HepG2 (cell line): ENCODE data around the gene PGPEP1. TPM values are rescaled to one million over a fixed set of nuclear protein-coding genes. Genes with fewer than 3 reads are reported as not detected.

Experiments used
- ATAD3A ChIP-seq: sonication (generic); formaldehyde crosslinking; IDR thresholded peaks from 2 replicates; pipeline ENCODE4 v1.4.0; 2020; ENCODE audit warnings: missing genetic modification reagents
- ATF4 ChIP-seq, 2 experiments: fragments of 450-650 bp in 1 of 2; sonication (generic) in 1 of 2; formaldehyde crosslinking; IDR thresholded peaks; 2 replicates each; pipeline versions ENCODE4 v1.5.0 to v1.8.0; 2020 to 2022; ENCODE audit warnings: mild to moderate bottlenecking in 1 of 2, missing genetic modification reagents in 1 of 2
- BCL6 ChIP-seq: IDR thresholded peaks from 2 replicates; pipeline ENCODE4 v1.6.1; 2016; ENCODE audit warnings: missing genetic modification reagents, missing compliant biosample characterization
- CC2D1A ChIP-seq: sonication (generic); formaldehyde crosslinking; IDR thresholded peaks from 2 replicates; pipeline ENCODE4 v1.8.1; 2023; ENCODE audit warnings: mild to moderate bottlenecking, missing genetic modification reagents
- ESRRA ChIP-seq: sonication (generic); formaldehyde crosslinking; IDR thresholded peaks from 2 replicates; pipeline ENCODE4 v1.5.1; 2020; ENCODE audit warnings: mild to moderate bottlenecking, low read depth, missing genetic modification reagents
- GFI1 ChIP-seq: sonication (generic); formaldehyde crosslinking; IDR thresholded peaks from 2 replicates; pipeline ENCODE4 v1.5.0; 2020; ENCODE audit warnings: missing genetic modification reagents, mild to moderate bottlenecking, borderline replicate concordance
- GZF1 ChIP-seq: sonication (generic); formaldehyde crosslinking; IDR thresholded peaks from 2 replicates; pipeline ENCODE4 v1.5.1; 2020; ENCODE audit warnings: mild to moderate bottlenecking, missing genetic modification reagents
- HOXD1 ChIP-seq: sonication (generic); formaldehyde crosslinking; IDR thresholded peaks from 2 replicates; pipeline ENCODE4 v1.5.0; 2020; ENCODE audit warnings: missing genetic modification reagents
- ISL2 ChIP-seq: sonication (generic); formaldehyde crosslinking; IDR thresholded peaks from 2 replicates; pipeline ENCODE4 v1.5.0; 2020; ENCODE audit warnings: missing genetic modification reagents
- KMT2A ChIP-seq: sonication (generic); formaldehyde crosslinking; IDR thresholded peaks from 2 replicates; pipeline ENCODE4 v1.4.0; 2020; ENCODE audit warnings: missing genetic modification reagents
- MBD4 ChIP-seq: IDR thresholded peaks from 2 replicates; pipeline ENCODE4 v1.6.1; 2012; ENCODE audit warnings: low read length, inconsistent platforms, borderline replicate concordance
- MEIS2 ChIP-seq: sonication (generic); formaldehyde crosslinking; IDR thresholded peaks from 2 replicates; pipeline ENCODE4 v1.9.0; 2021; ENCODE audit warnings: mild to moderate bottlenecking, missing genetic modification reagents
- MTF2 ChIP-seq: sonication (generic); formaldehyde crosslinking; IDR thresholded peaks from 2 replicates; pipeline ENCODE4 v1.5.0; 2020; ENCODE audit warnings: missing genetic modification reagents, borderline replicate concordance
- RFXAP ChIP-seq: sonication (generic); formaldehyde crosslinking; IDR thresholded peaks from 2 replicates; pipeline ENCODE4 v1.4.0; 2020; ENCODE audit warnings: missing genetic modification reagents, borderline replicate concordance
- SMYD3 ChIP-seq: sonication (generic); formaldehyde crosslinking; IDR thresholded peaks from 2 replicates; pipeline ENCODE4 v1.8.1; 2023; ENCODE audit warnings: mild to moderate bottlenecking, missing genetic modification reagents
- THAP11 ChIP-seq: IDR thresholded peaks from 2 replicates; pipeline ENCODE4 v1.6.1; 2016; ENCODE audit warnings: missing biosample characterization, missing genetic modification reagents
- TOE1 ChIP-seq: sonication (generic); formaldehyde crosslinking; IDR thresholded peaks from 2 replicates; pipeline ENCODE4 v1.4.0; 2020; ENCODE audit warnings: mild to moderate bottlenecking, missing genetic modification reagents
- ZFY ChIP-seq: sonication (generic); formaldehyde crosslinking; IDR thresholded peaks from 2 replicates; pipeline ENCODE4 v1.4.0; 2020; ENCODE audit warnings: missing genetic modification reagents
- ZNF44 ChIP-seq: sonication (generic); formaldehyde crosslinking; IDR thresholded peaks from 2 replicates; pipeline ENCODE4 v1.5.1; 2020; ENCODE audit warnings: mild to moderate bottlenecking, missing genetic modification reagents
- ZNF460 ChIP-seq: sonication (generic); formaldehyde crosslinking; IDR thresholded peaks from 2 replicates; pipeline ENCODE4 v1.5.1; 2020; ENCODE audit warnings: missing genetic modification reagents, mild to moderate bottlenecking, borderline replicate concordance
- ZNF558 ChIP-seq: sonication (generic); formaldehyde crosslinking; IDR thresholded peaks from 2 replicates; pipeline ENCODE4 v1.9.0; 2022; ENCODE audit warnings: mild to moderate bottlenecking, missing genetic modification reagents, borderline replicate concordance
- ZNF562 ChIP-seq: sonication (generic); formaldehyde crosslinking; IDR thresholded peaks from 2 replicates; pipeline ENCODE4 v1.8.0; 2022; ENCODE audit warnings: missing genetic modification reagents, borderline replicate concordance
- ZNF644 ChIP-seq: IDR thresholded peaks from 2 replicates; pipeline ENCODE4 v1.6.1; 2016; ENCODE audit warnings: low read depth
- ZNF687 ChIP-seq: sonication (generic); formaldehyde crosslinking; IDR thresholded peaks from 2 replicates; pipeline ENCODE4 v1.5.1; 2020; ENCODE audit warnings: mild to moderate bottlenecking, missing genetic modification reagents, moderate library complexity
- ZNF761 ChIP-seq: sonication (generic); formaldehyde crosslinking; conservative IDR thresholded peaks from 2 replicates; pipeline ENCODE4 v1.4.0; 2020; ENCODE audit warnings: mild to moderate bottlenecking, missing genetic modification reagents
- ZNF800 ChIP-seq: sonication (generic); formaldehyde crosslinking; IDR thresholded peaks from 2 replicates; pipeline ENCODE4 v1.4.0; 2020; ENCODE audit warnings: missing genetic modification reagents
- polyA plus RNA-seq, 8 experiments: library from polyadenylated mRNA; depleted of rRNA in 3 of 8; stranded (reverse) in 7 of 8; unstranded in 1 of 8; fragments of >200 nt; fragmentation: Illumina TruSeq in 4 of 8; extraction: Trizol in 4 of 8; gene quantifications; 2 replicates each; pipeline versions ENCODE4 v1.2.1 to v1.2.3, GENCODE V29; 2011 to 2016; ENCODE audit warnings: low read depth in 4 of 8, missing spikeins in 1 of 8, mixed read lengths in 1 of 8; ENCODE audit not compliant: insufficient read depth in 1 of 8
- total RNA-seq, 5 experiments: library from RNA; depleted of rRNA; stranded (reverse); fragments of >200 nt; fragmentation: Illumina TruSeq; extraction: Trizol; gene quantifications; 2 replicates each; pipeline ENCODE4 v1.2.3, GENCODE V29; 2016; ENCODE audit warnings: low read depth in 1 of 5

The PGPEP1 gene
- total and polyA plus RNA-seq, 2 of the 13 experiments (the other 11 are each of a cell fraction or from before 2014, with no cell fraction given) = 53.1 to 56.6 TPM

- TF ChIP-seq ZFY (no peak), SMYD3 (CRISPR knock-in tag) (no peak), ZNF644 (CRISPR knock-in tag) (no peak), THAP11 (CRISPR knock-in tag) (no peak), GZF1 (CRISPR knock-in tag) (no peak), ATAD3A (CRISPR knock-in tag) (no peak), ZNF761 (CRISPR knock-in tag) (no peak), MBD4 (no peak), CC2D1A (CRISPR knock-in tag) (no peak), HOXD1 (CRISPR knock-in tag) (0 out of 2 replicates have a peak, but pooled peaks have one; percentile 28), ZNF558 (CRISPR knock-in tag) (no peak), ZNF687 (CRISPR knock-in tag) (peak; percentile 40), MEIS2 (CRISPR knock-in tag) (no peak), ZNF562 (CRISPR knock-in tag) (no peak), ESRRA (no peak), ZNF800 (CRISPR knock-in tag) (no peak), GFI1 (peak; percentile 16; the same call in 1 of the 2 replicates), ATF4 (CRISPR knock-in tag; IDR thresholded peaks at IDR 0.05) (no peak), MTF2 (CRISPR knock-in tag) (no peak), BCL6 (CRISPR knock-in tag) (no peak), ZNF460 (CRISPR knock-in tag) (peak; percentile 80), ISL2 (CRISPR knock-in tag) (0 out of 2 replicates have a peak, but pooled peaks have one; percentile 35), ZNF44 (CRISPR knock-in tag) (no peak), TOE1 (CRISPR knock-in tag) (no peak), RFXAP (no peak), KMT2A (CRISPR knock-in tag) (no peak)
Measured at GRCh38 chr19:18329035-18329376, 11.4 kb upstream of the PGPEP1 start (continued).
